Measurements from ENCODE around the gene LTBR.

LTBR gene

GRCh38 chr12:6383572-6384498 lies at the start of gene LTBR:
LTBR (plus strand) TSS chr12:6384162; CDS start chr12:6384359, 197 bp downstream.
- H3K4me3 ChIP-seq (ENCODE audit: low read length): peak within 1 kb of the TSS; percentile 33
- TF ChIP-seq CTCF (conservative IDR thresholded peaks at IDR 0.05; ENCODE audit: low read depth, low read length): no peak
- no peak for DNase-seq (ENCODE audit: low read depth)

GRCh38 chr12:6334359-6334758 lies 49.6 kb upstream of the LTBR start:
- no peak overlapping the region for H3K4me3 ChIP-seq (ENCODE audit: low read length)
- no peak for DNase-seq (ENCODE audit: low read depth)
- TF ChIP-seq CTCF (conservative IDR thresholded peaks at IDR 0.05; ENCODE audit: low read depth, low read length): no peak

GRCh38 chr12:6334940-6335450 lies 49.0 kb upstream of the LTBR start:
- no peak for DNase-seq (ENCODE audit: low read depth)
- TF ChIP-seq CTCF (conservative IDR thresholded peaks at IDR 0.05; ENCODE audit: low read depth, low read length): no peak
- H3K4me3 ChIP-seq (ENCODE audit: low read length): no peak overlapping the region

- TF ChIP-seq CTCF (conservative IDR thresholded peaks at IDR 0.05; ENCODE audit: low read depth, low read length): peak; percentile 71
- no peak for DNase-seq (ENCODE audit: low read depth)
- peak overlapping the region; percentile 28 for H3K4me3 ChIP-seq (ENCODE audit: low read length)
These were observed 48.4 kb upstream of the LTBR start for GRCh38 chr12:6335451-6336078.

GRCh38 chr12:6336079-6336888 lies 47.7 kb upstream of the LTBR start:
- peak; percentile 100 for DNase-seq (ENCODE audit: low read depth)

More at GRCh38 chr12:6336079-6336888, 47.7 kb upstream of the LTBR start:
- no peak for TF ChIP-seq CTCF (conservative IDR thresholded peaks at IDR 0.05; ENCODE audit: low read depth, low read length)
- peak overlapping the region; percentile 33 for H3K4me3 ChIP-seq (ENCODE audit: low read length)
